Esophagus squamous epithelium (tissue), 5 donors: ENCODE results near the gene CFAP410. TPM values are rescaled to one million over a fixed set of nuclear protein-coding genes. Genes with fewer than 3 reads are reported as not detected.

Experiments
- DNase-seq: peaks from one replicate; lab custom pipeline; 2025; lab: John Stamatoyannopoulos, UW
- H3K27ac ChIP-seq, 4 donors: fragments of 200-600 bp; sonication (generic); one replicate each; pipeline ENCODE4 v1.5.1; 2016 to 2019; ENCODE audit warnings: mild to moderate bottlenecking in 1 of 4
- H3K27me3 ChIP-seq, 4 donors: fragments of 200-600 bp; sonication (generic); 1 replicate in 3 of 4; 2 replicates in 1 of 4; pipeline versions ENCODE4 v1.5.1 to v1.6.0; 2017 to 2021; ENCODE audit warnings: antibody characterized with exemption in 1 of 4
- H3K36me3 ChIP-seq, 3 donors: fragments of 200-600 bp; sonication (generic); one replicate each; pipeline ENCODE4 v1.5.1; 2016 to 2019
- H3K4me1 ChIP-seq, 3 donors: fragments of 200-600 bp; sonication (generic); one replicate each; pipeline ENCODE4 v1.5.1; 2017 to 2019
- H3K4me3 ChIP-seq, 4 donors: fragments of 200-600 bp; sonication (generic); 1 replicate in 3 of 4; 2 replicates in 1 of 4; pipeline ENCODE4 v1.5.1; 2016 to 2019; ENCODE audit warnings: mild to moderate bottlenecking in 2 of 4, moderate library complexity in 1 of 4
- H3K9me3 ChIP-seq, 3 donors: fragments of 200-600 bp; sonication (generic); one replicate each; pipeline ENCODE4 v1.5.1; 2016 to 2019
- POLR2A ChIP-seq, 4 donors: fragments of 450-650 bp; IDR thresholded peaks; one replicate each; pipeline ENCODE4 v1.6.1; 2017; ENCODE audit warnings: antibody characterized with exemption in 4 of 4, mild to moderate bottlenecking in 4 of 4, moderate library complexity in 3 of 4
- WGBS, 2 donors: methylation state at CpG; one replicate each; pipeline ENCODE4 v1.1.5; 2018; 5-methylcytosine and 5-hydroxymethylcytosine counted together
- intact Hi-C: fragments of 100-400 bp; cut with DNase I; formaldehyde crosslinking; loops from one replicate; pipeline ENCODE4 v1.15.0; 2022
- total RNA-seq, 4 donors: library from RNA; depleted of rRNA; stranded (reverse); fragments of >200 nt; gene quantifications; one replicate each; pipeline ENCODE4 v1.1.0, GENCODE V29; 2016
- TF ChIP-seq, protein P1 (sequence below), 6 experiments: fragments of 450-650 bp in 4 of 6; fragments of 200-600 bp in 2 of 6; sonication (generic) in 2 of 6; IDR thresholded peaks; one replicate each; pipeline ENCODE4 v1.5.1; 2016 to 2019; ENCODE audit warnings: antibody characterized with exemption in 6 of 6, mild to moderate bottlenecking in 4 of 6, moderate library complexity in 4 of 6
- donor health status: DM: yes; HTN: yes; CAD: no.

Gene CFAP410
- total RNA-seq, 4 donors from 2014 or later, result 7.9 to 21.8 (median 13.7) TPM

DNA sequence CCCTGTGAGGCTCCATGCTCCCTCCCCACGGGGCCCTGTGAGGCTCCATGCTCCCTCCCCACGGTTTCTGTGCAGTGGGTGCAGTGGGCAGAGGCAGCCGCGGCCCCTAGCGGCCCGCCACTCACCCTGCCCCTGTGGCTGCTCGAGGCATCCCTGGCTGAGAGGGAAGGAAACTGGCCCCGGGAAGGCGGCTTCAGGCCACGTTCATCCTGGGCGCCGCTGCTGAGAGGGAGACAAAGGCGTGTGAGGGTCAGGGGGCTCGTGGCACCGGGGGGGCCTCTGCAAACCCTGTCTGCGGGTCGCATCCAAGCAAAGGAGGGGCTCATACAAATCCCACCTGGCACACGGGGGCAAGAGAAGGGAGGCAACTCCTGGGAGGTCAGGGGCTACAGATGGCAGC, 8.5 kb downstream of the CFAP410 start:
- Histone ChIP-seq H3K27ac (no peak overlapping the region), H3K4me3 (no peak overlapping the region), H3K36me3 (peaks cover 6 to 42% (median 14%) of the 10 kb centered on the region in 3 donors), H3K27me3 (no peaks in the 10 kb centered on the region), H3K9me3 (no peaks in the 10 kb centered on the region), H3K4me1 (peaks cover 0 to 12% (median 0%) of the 10 kb centered on the region in 3 donors)
- no peak for DNase-seq
- no peak for TF ChIP-seq POLR2A (IDR thresholded peaks at IDR 0.05)
- TF ChIP-seq, protein P1, sequence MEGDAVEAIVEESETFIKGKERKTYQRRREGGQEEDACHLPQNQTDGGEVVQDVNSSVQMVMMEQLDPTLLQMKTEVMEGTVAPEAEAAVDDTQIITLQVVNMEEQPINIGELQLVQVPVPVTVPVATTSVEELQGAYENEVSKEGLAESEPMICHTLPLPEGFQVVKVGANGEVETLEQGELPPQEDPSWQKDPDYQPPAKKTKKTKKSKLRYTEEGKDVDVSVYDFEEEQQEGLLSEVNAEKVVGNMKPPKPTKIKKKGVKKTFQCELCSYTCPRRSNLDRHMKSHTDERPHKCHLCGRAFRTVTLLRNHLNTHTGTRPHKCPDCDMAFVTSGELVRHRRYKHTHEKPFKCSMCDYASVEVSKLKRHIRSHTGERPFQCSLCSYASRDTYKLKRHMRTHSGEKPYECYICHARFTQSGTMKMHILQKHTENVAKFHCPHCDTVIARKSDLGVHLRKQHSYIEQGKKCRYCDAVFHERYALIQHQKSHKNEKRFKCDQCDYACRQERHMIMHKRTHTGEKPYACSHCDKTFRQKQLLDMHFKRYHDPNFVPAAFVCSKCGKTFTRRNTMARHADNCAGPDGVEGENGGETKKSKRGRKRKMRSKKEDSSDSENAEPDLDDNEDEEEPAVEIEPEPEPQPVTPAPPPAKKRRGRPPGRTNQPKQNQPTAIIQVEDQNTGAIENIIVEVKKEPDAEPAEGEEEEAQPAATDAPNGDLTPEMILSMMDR (IDR thresholded peaks at IDR 0.05), result no peak
- intact Hi-C loops, result no loop called here
- WGBS, 2 donors, result 73% methylated on average over 3 of the region's 18 CpGs; no CpG with 5 or more reads in 1 of the 2 donors

DNA sequence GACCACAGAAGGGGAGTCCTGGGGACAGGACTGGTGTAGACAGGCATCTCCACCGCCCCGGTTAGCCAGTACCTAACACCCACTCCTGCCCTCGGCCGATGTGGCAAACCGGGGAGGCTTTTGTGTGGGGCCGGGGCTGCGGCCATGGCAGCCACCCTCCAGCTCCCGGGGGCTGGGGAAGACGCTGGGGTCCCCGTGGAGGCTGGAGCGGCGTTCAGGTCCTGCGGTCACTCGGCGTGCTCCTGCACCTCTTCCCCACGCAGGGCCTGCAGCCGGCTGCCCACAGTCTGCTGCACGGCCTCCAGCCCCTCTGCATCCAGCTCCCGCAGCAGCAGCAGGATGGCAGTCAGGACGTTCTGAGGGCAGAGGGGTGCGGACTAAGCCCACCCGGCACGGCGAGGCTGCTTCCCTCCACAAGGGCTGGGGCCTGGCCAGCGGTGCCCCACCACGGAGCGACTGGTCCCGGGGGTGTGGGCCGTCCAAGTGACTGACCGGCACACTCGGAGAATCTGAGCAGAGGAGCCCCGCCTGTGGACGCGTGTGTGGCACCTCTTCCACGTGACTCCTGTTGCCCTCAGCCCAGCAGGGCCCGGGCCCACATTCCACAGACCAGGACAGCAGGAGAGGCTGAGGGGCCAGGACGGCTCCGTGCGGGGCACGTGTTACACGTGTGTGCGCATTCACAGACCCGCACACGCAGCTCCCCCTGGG, 9.1 kb downstream of the CFAP410 start:
- Histone ChIP-seq H3K27ac (no peak overlapping the region), H3K9me3 (no peaks in the 10 kb centered on the region), H3K4me1 (peaks cover 0 to 12% (median 0%) of the 10 kb centered on the region in 3 donors), H3K4me3 (no peak overlapping the region), H3K27me3 (no peaks in the 10 kb centered on the region), H3K36me3 (peaks cover 6 to 42% (median 19%) of the 10 kb centered on the region in 3 donors)
- intact Hi-C loops, result no loop called here
- WGBS, 2 donors, result 100% methylated on average over 4 of the region's 44 CpGs; no CpG with 5 or more reads in 1 of the 2 donors
- no peak for TF ChIP-seq POLR2A (IDR thresholded peaks at IDR 0.05)
- TF ChIP-seq, protein P1 (IDR thresholded peaks at IDR 0.05), result no peak
- no peak for DNase-seq

DNA sequence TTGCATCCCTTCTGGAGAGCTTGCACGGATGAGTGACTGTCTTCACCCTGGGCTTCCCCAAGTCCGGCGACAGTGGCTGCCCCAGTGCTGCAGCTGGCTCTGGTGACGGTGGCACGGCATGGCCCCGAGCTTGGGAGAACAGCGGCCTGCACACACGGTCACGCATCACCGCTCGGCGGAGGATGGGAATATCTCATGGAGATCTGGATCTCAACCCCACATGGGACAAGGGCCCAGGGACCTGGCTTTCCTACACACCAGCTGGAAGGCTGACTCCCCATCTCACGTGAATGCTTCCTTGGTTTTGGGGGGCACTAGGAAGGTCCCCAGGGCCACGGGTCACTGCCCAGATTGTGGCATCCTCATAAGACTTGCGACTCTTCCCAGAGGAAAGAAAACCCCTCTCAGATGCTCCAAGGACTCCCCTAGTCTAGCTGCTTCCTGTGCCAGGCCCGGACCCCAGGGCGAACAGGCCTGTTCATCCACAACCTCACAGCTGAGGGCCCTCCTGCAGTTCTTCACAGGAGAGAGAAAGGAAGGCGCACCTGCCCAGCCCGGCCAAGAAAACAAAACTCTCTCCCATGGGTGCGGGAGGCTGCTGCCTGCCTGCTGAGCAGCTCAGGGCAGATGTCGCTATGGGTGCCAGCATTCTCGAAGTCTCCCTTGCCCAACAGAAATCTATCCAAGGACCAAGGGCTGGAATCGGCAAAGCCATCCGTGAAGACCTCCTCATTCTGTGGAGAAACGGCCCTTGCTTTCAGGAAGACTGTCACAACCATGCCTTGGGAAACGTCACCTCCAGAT, 9.9 kb downstream of the CFAP410 start:
- Histone ChIP-seq H3K27ac (no peak overlapping the region), H3K36me3 (peaks cover 6 to 45% (median 28%) of the 10 kb centered on the region in 3 donors), H3K27me3 (no peaks in the 10 kb centered on the region), H3K9me3 (no peaks in the 10 kb centered on the region), H3K4me3 (no peak overlapping the region), H3K4me1 (peaks cover 0 to 8% (median 0%) of the 10 kb centered on the region in 3 donors)
- WGBS, 2 donors, result 28 to 66% methylated on average over 2 to 15 of the region's 26 CpGs
- TF ChIP-seq, protein P1 (IDR thresholded peaks at IDR 0.05), result no peak
- no peak for TF ChIP-seq POLR2A (IDR thresholded peaks at IDR 0.05)
- intact Hi-C loops, result no loop called here
- DNase-seq, result no peak

DNA sequence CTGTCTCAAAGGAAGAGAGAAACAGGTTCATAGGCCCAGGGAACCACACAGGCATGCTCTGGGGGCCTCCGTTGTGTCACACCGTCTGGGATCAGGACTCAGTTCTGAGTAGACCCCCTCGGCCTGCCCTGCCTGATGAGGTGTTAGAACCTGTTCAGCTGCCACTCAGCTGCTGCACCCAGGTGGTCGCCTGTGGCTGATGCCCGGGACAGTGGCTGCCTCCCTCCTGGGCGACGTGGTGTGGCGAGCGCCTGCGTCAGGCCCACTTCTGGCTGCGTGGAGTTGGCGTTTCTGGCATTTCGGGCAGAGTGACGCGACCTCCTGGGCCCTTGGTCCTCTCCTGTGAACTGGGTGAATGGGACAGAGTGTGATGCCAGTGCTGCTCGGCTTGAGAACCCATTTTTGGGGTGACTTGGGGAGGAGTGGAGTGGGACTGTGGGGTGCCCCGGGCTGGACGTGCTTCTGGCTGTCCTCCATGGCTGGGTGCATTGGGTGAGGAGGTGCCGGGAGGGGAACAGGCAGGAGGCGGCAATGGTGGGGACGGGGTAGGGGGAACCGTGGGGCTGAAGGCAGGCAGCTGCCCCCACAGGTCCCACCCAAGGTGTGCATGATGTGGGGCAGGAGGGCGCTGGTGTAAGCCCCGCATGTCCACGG, 10.8 kb downstream of the CFAP410 start:
- intact Hi-C loops, result no loop called here

More for the DNA sequence above, 10.8 kb downstream of the CFAP410 start:
- H3K4me3 ChIP-seq, result no peak overlapping the region
- 69 to 87% methylated on average over 3 to 9 of the region's 25 CpGs for WGBS, 2 donors
- no peak for DNase-seq
- H3K4me1 ChIP-seq, result no peaks in the 10 kb centered on the region
- H3K36me3 ChIP-seq, result peaks cover 12 to 54% (median 30%) of the 10 kb centered on the region in 3 donors
- no peaks in the 10 kb centered on the region for H3K27me3 ChIP-seq
- TF ChIP-seq, protein P1 (IDR thresholded peaks at IDR 0.05), result no peak
- TF ChIP-seq POLR2A (IDR thresholded peaks at IDR 0.05), result no peak
- H3K27ac ChIP-seq, result no peak overlapping the region
- H3K9me3 ChIP-seq, result no peaks in the 10 kb centered on the region
